Measurements from ENCODE around the gene PFDN5. TPM values are rescaled to one million over a fixed set of nuclear protein-coding genes. Genes with fewer than 3 reads are reported as not detected.
A peak's percentile ranks its signal among the peaks of the same experiment; 100 is the strongest.

The PFDN5 gene
- total and polyA plus RNA-seq, 2 experiments from 2014 or later, result 380 to 625 TPM

DNA sequence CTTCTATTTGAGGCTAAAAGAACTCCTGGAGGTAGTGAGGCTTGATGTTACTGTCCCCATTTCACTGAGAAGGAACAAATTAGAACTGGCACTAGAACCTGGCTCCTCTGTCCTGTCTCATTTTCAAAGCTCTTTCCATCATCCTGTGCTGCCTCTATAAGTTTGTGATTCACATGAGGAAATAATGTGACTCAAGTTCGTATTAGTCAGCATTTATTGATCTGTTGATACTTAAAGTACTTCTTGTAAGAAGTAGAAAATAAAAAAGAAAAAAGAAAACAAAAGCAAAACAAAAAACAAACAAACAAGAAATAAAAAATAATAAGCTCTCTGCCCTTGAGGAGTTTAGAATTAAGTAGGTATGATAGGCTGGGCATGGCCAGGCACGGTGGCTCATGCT lies 29.6 kb upstream of the PFDN5 start:
- Histone ChIP-seq H3K4me1 (ENCODE audit: insufficient read depth) (peaks cover 5% of the 10 kb centered on the region; the same call in 1 of the 2 replicates), H2AFZ (no peak overlapping the region), H4K20me1 (ENCODE audit: insufficient read depth) (no peaks in the 10 kb centered on the region), H3K27me3 (replicated peaks; ENCODE audit: insufficient read depth) (no peaks in the 10 kb centered on the region), H3K36me3 (ENCODE audit: low read depth) (no peaks in the 10 kb centered on the region), H3K9ac (no peak overlapping the region), H3F3A (ENCODE audit: insufficient read depth) (no peaks in the 10 kb centered on the region), H3K4me2 (ENCODE audit: unreplicated experiment) (no peak overlapping the region), H3K27ac (no peak overlapping the region), H3K4me3 (no peak overlapping the region), H3K79me2 (ENCODE audit: insufficient read depth) (peaks cover 19% of the 10 kb centered on the region), H3K9me3 (ENCODE audit: low read depth) (no peaks in the 10 kb centered on the region), H3K9me2 (ENCODE audit: insufficient read depth) (no peaks in the 10 kb centered on the region)
- peak; percentile 23 for DNase-seq
- in situ Hi-C loops (cut with MboI), result no loop called here
- 29 to 33% methylated on average over 2 of the region's 2 CpGs for WGBS, 2 experiments (ENCODE audit: low coverage in 1 of 2, low lambda C conversion rate in 2 of 2, missing lambda C conversion rate in 2 of 2)
- TF ChIP-seq EZH2 (IDR thresholded peaks at IDR 0.05; ENCODE audit: insufficient read depth, poor library complexity, severe bottlenecking) (no peak), EZH2phosphoT487 (IDR thresholded peaks at IDR 0.05; ENCODE audit: insufficient read depth, low read depth) (no peak)

DNA sequence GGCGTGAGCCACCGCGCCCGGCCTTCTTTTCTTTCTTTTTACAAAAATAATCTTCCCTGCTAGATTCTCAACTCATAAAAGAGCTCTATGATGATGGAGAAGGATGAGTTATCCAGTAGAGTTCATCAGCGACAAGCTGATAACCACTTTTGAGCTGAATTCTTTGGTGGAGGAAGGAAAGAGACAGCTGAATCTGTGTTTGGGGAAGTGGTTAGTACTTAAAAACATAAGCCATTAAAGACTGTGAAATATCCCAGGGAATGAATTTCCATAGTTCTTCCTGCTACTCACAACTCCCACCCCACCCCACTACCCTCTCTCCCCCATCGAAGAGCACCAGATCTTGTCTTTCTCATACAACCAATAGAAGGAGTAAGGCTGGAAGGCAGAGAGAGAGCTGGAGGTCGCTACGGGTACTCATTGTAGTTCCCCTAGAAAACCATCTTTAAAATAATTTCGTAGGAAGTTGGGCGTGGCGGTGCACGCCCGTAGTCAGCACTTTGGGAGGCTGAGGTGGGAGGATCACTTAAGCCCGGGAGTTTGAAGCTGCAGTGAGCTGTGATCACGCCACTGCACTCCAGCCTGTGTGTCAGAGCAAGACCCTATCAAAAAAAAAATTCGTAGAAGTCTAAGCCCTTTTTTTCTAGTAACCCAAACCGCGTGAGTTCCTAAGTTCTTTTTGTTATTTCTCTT lies 27.9 kb upstream of the PFDN5 start:
- Histone ChIP-seq H3K9ac (peak overlapping the region; percentile 75), H3K27me3 (replicated peaks; ENCODE audit: insufficient read depth) (no peaks in the 10 kb centered on the region), H3K4me1 (ENCODE audit: insufficient read depth) (peaks cover 5% of the 10 kb centered on the region; the same call in 1 of the 2 replicates), H3K4me3 (peak overlapping the region; percentile 85), H3K9me3 (ENCODE audit: low read depth) (no peaks in the 10 kb centered on the region), H4K20me1 (ENCODE audit: insufficient read depth) (no peaks in the 10 kb centered on the region), H3K4me2 (ENCODE audit: unreplicated experiment) (peak overlapping the region; percentile 97), H3K9me2 (ENCODE audit: insufficient read depth) (no peaks in the 10 kb centered on the region), H3K79me2 (ENCODE audit: insufficient read depth) (peaks cover 31% of the 10 kb centered on the region), H3K27ac (peak overlapping the region; percentile 36; the same call in 1 of the 2 replicates), H2AFZ (peak overlapping the region; percentile 98), H3F3A (ENCODE audit: insufficient read depth) (no peaks in the 10 kb centered on the region), H3K36me3 (ENCODE audit: low read depth) (no peaks in the 10 kb centered on the region)
- WGBS, 2 experiments (ENCODE audit: low coverage in 1 of 2, low lambda C conversion rate in 2 of 2, missing lambda C conversion rate in 2 of 2), result 38 to 41% methylated on average over 18 of the region's 18 CpGs
- in situ Hi-C loops (cut with MboI), result no loop called here
- TF ChIP-seq EZH2phosphoT487 (IDR thresholded peaks at IDR 0.05; ENCODE audit: insufficient read depth, low read depth) (no peak), EZH2 (IDR thresholded peaks at IDR 0.05; ENCODE audit: insufficient read depth, poor library complexity, severe bottlenecking) (no peak)
- peak; percentile 48 for DNase-seq

DNA sequence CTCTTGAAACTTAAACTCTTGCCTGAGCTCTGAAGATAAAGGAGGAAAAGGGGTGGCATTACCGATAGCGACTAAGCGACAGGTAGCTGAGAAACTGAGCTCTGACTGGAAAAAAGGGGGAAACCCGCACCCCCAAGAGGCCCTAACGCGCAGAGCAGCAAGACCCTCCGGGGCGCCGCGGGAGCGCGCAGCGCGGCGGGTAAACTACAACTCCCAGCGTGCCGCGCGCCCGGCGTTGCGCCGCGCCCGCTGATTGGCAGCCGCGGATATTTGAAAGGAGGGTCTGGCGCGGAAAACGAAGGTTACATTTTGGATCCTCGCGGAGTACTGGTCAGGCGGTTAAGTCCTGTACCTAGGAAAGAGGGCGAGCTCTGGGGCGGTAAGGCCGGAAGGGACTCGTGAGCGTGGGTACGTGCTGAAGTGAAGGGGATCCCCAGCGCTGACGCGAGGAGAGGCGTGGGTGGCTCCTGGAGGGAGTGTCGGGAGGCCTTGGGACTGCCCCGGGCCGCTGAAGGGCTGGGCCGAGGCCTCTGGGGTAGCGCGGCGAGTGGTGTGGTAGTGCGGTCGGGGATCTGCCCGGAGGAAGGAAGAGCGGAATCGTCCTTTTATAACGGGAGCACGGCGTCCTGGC lies 27.2 kb upstream of the PFDN5 start, which contains the start of gene ESPL1:
Gene ESPL1 (plus strand): TSS at position 301 of the 631 bp plus-strand sequence. CDS start 468 bp downstream, outside the sequence.
- whole genome bisulfite sequencing, 2 experiments (ENCODE audit: low coverage in 1 of 2, low lambda C conversion rate in 2 of 2, missing lambda C conversion rate in 2 of 2), result 1 to 2% methylated on average over 53 to 56 of the region's 58 CpGs
- in situ Hi-C loops (cut with MboI), result no loop called here
- H4K20me1 ChIP-seq (ENCODE audit: insufficient read depth), result no peaks in the 10 kb centered on the region

DNA sequence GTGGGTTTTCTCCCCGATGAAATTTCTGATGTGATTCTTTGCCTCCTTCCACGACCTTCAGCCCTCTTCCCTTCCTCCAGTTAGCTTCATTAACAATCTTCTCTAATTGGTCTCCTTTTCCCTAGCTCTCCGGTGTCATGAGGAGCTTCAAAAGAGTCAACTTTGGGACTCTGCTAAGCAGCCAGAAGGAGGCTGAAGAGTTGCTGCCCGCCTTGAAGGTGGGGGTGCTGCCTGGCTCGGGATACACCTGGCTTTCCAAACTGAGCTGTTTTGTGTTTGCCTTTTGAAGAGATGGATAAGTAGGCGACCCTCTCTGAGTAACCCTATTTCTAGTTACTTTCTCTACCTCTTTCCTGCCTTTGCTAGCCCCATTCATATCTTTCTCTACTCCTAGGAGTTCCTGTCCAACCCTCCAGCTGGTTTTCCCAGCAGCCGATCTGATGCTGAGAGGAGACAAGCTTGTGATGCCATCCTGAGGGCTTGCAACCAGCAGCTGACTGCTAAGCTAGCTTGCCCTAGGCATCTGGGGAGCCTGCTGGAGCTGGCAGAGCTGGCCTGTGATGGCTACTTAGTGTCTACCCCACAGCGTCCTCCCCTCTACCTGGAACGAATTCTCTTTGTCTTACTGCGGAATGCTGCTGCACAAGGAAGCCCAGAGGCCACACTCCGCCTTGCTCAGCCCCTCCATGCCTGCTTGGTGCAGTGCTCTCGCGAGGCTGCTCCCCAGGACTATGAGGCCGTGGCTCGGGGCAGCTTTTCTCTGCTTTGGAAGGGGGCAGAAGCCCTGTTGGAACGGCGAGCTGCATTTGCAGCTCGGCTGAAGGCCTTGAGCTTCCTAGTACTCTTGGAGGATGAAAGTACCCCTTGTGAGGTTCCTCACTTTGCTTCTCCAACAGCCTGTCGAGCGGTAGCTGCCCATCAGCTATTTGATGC lies 26.4 kb upstream of the PFDN5 start:
- 57 to 61% methylated on average over 20 of the region's 20 CpGs for WGBS, 2 experiments (ENCODE audit: low coverage in 1 of 2, low lambda C conversion rate in 2 of 2, missing lambda C conversion rate in 2 of 2)
- Histone ChIP-seq H4K20me1 (ENCODE audit: insufficient read depth) (no peaks in the 10 kb centered on the region), H3K4me2 (ENCODE audit: unreplicated experiment) (peak overlapping the region; percentile 97), H3K4me3 (peak overlapping the region; percentile 85), H2AFZ (peak overlapping the region; percentile 98), H3K27me3 (replicated peaks; ENCODE audit: insufficient read depth) (no peaks in the 10 kb centered on the region), H3F3A (ENCODE audit: insufficient read depth) (no peaks in the 10 kb centered on the region), H3K9ac (peak overlapping the region; percentile 75), H3K36me3 (ENCODE audit: low read depth) (no peaks in the 10 kb centered on the region), H3K4me1 (ENCODE audit: insufficient read depth) (peaks cover 5% of the 10 kb centered on the region; the same call in 1 of the 2 replicates), H3K27ac (peak overlapping the region; percentile 36; the same call in 1 of the 2 replicates), H3K79me2 (ENCODE audit: insufficient read depth) (peaks cover 31% of the 10 kb centered on the region), H3K9me3 (ENCODE audit: low read depth) (no peaks in the 10 kb centered on the region), H3K9me2 (ENCODE audit: insufficient read depth) (no peaks in the 10 kb centered on the region)
- TF ChIP-seq EZH2 (IDR thresholded peaks at IDR 0.05; ENCODE audit: insufficient read depth, poor library complexity, severe bottlenecking), result no peak
- TF ChIP-seq EZH2phosphoT487 (IDR thresholded peaks at IDR 0.05; ENCODE audit: insufficient read depth, low read depth), result no peak
- in situ Hi-C loops (cut with MboI), result no loop called here
- DNase-seq, result peak; percentile 28

More for the DNA sequence above, 27.2 kb upstream of the PFDN5 start, which contains the start of gene ESPL1:
- Histone ChIP-seq H2AFZ (peak within 1 kb of the TSS; percentile 98), H3K9me3 (ENCODE audit: low read depth) (no peaks in the 10 kb centered on the region), H3K9me2 (ENCODE audit: insufficient read depth) (no peaks in the 10 kb centered on the region), H3K4me3 (peak within 1 kb of the TSS; percentile 85), H3K27me3 (replicated peaks; ENCODE audit: insufficient read depth) (no peaks in the 10 kb centered on the region), H3K36me3 (ENCODE audit: low read depth) (no peaks in the 10 kb centered on the region), H3K4me2 (ENCODE audit: unreplicated experiment) (peak within 1 kb of the TSS; percentile 97), H3K4me1 (ENCODE audit: insufficient read depth) (peaks cover 5% of the 10 kb centered on the region; the same call in 1 of the 2 replicates), H3F3A (ENCODE audit: insufficient read depth) (no peaks in the 10 kb centered on the region), H3K79me2 (ENCODE audit: insufficient read depth) (peaks cover 31% of the 10 kb centered on the region), H3K9ac (peak within 1 kb of the TSS; percentile 75), H3K27ac (peak within 1 kb of the TSS; percentile 36)
- DNase-seq, result peak; percentile 90
- TF ChIP-seq EZH2phosphoT487 (IDR thresholded peaks at IDR 0.05; ENCODE audit: insufficient read depth, low read depth), result no peak
- TF ChIP-seq EZH2 (IDR thresholded peaks at IDR 0.05; ENCODE audit: insufficient read depth, poor library complexity, severe bottlenecking), result no peak

Measured in GM23248 (cell line).